OCI-LY7 (cell line): Measurements from ENCODE around the gene NDUFA12. TPM values are rescaled to one million over a fixed set of nuclear protein-coding genes. Genes with fewer than 3 reads are reported as not detected.

Experiments
- BruUV-seq: library from RNA; stranded (reverse); fragments of 400-500 nt; replicated peaks from 2 replicates; lab custom pipeline; 2021; lab: Mats Ljungman, UMichigan
- CTCF ChIA-PET: fragments of 300-600 bp; sonication (Branson Sonifier 250); formaldehyde crosslinking; loops from one replicate; lab custom pipeline; 2022; ENCODE audit warnings: antibody characterized with exemption; ENCODE audit not compliant: unreplicated experiment; lab: Charles Lee
- POLR2A ChIA-PET: fragments of 300-600 bp; sonication (Branson Sonifier 250); formaldehyde crosslinking; loops from one replicate; lab custom pipeline; 2022; ENCODE audit warnings: antibody characterized with exemption; lab: Charles Lee
- DNase-seq: peaks from one replicate; pipeline ENCODE4 v3.0.0-alpha.2; 2015; ENCODE audit warnings: low spot score
- H2AFZ ChIP-seq: fragments of 200-600 bp; sonication (generic), shearing (Covaris generic); 2 replicates; pipeline ENCODE4 v1.6.1; 2014; ENCODE audit warnings: mild to moderate bottlenecking, antibody characterized with exemption, low read length, moderate library complexity
- H3K27ac ChIP-seq: fragments of 200-600 bp; sonication (generic); 2 replicates; pipeline ENCODE4 v1.5.1; 2014; ENCODE audit warnings: mixed run types, low read depth, mild to moderate bottlenecking, moderate library complexity, low read length, inconsistent platforms; ENCODE audit not compliant: poor library complexity, severe bottlenecking
- H3K36me3 ChIP-seq: fragments of 200-600 bp; sonication (generic); 2 replicates; pipeline ENCODE4 v1.6.1; 2014; ENCODE audit warnings: mild to moderate bottlenecking, antibody characterized with exemption, low read length, moderate library complexity, mixed read lengths; ENCODE audit not compliant: insufficient read depth
- H3K4me1 ChIP-seq: fragments of 200-600 bp; sonication (generic); 2 replicates; pipeline ENCODE4 v1.5.1; 2014; ENCODE audit warnings: mild to moderate bottlenecking, low read length; ENCODE audit not compliant: insufficient read depth, poor library complexity, severe bottlenecking
- H3K4me2 ChIP-seq: fragments of 200-600 bp; sonication (generic); 2 replicates; pipeline ENCODE4 v1.6.1; 2014; ENCODE audit warnings: mild to moderate bottlenecking, low read length
- H3K4me3 ChIP-seq: fragments of 200-600 bp; sonication (generic); 2 replicates; pipeline ENCODE4 v1.5.1; 2014; ENCODE audit warnings: mild to moderate bottlenecking, low read depth, low read length; ENCODE audit not compliant: poor library complexity, severe bottlenecking
- H3K79me2 ChIP-seq: fragments of 200-600 bp; sonication (generic); 2 replicates; pipeline ENCODE4 v1.6.1; 2016; ENCODE audit warnings: low read depth, mild to moderate bottlenecking, low read length, moderate library complexity, mixed read lengths; ENCODE audit not compliant: insufficient read depth
- H3K9me2 ChIP-seq: fragments of 200-600 bp; sonication (generic); 2 replicates; pipeline ENCODE4 v1.6.1; 2016; ENCODE audit warnings: mild to moderate bottlenecking, low read length, mixed read lengths; ENCODE audit not compliant: insufficient read depth
- H3K9me3 ChIP-seq: fragments of 200-600 bp; sonication (generic); 2 replicates; pipeline ENCODE4 v1.6.1; 2014; ENCODE audit warnings: mild to moderate bottlenecking, mixed run types, low read length, mixed read lengths
- H4K20me1 ChIP-seq: fragments of 200-600 bp; sonication (generic); 2 replicates; pipeline ENCODE4 v1.6.1; 2014; ENCODE audit warnings: mild to moderate bottlenecking, antibody characterized with exemption, low read length, moderate library complexity, mixed read lengths; ENCODE audit not compliant: insufficient read depth
- EZH2phosphoT487 ChIP-seq: fragments of 200-600 bp; sonication (generic); IDR thresholded peaks from 2 replicates; pipeline ENCODE4 v1.6.1; 2018; ENCODE audit warnings: low read depth, borderline replicate concordance, mild to moderate bottlenecking, mixed run types, antibody characterized with exemption, low read length, moderate library complexity, mixed read lengths
- intact Hi-C: fragments of 100-400 bp; cut with micrococcal nuclease; formaldehyde crosslinking; loops from one replicate; pipeline ENCODE4 v1.10.0; 2022; ENCODE audit not compliant: unreplicated experiment
- total RNA-seq, 2 experiments: library from RNA; depleted of rRNA in 1 of 2; stranded (reverse); fragments of >200 nt in 1 of 2; shearing (Covaris generic) in 1 of 2; gene quantifications; 2 replicates each; pipeline ENCODE4 v1.2.3, GENCODE V29; 2014 to 2022
- TF ChIP-seq, protein P1 (sequence below): fragments of 200-600 bp; sonication (generic); conservative IDR thresholded peaks from 2 replicates; pipeline ENCODE4 v1.5.1; 2014; ENCODE audit warnings: mild to moderate bottlenecking, antibody characterized with exemption, low read length, moderate library complexity, mixed read lengths

The NDUFA12 gene
- total RNA-seq, 2 experiments from 2014 or later = 127 to 147 TPM

DNA sequence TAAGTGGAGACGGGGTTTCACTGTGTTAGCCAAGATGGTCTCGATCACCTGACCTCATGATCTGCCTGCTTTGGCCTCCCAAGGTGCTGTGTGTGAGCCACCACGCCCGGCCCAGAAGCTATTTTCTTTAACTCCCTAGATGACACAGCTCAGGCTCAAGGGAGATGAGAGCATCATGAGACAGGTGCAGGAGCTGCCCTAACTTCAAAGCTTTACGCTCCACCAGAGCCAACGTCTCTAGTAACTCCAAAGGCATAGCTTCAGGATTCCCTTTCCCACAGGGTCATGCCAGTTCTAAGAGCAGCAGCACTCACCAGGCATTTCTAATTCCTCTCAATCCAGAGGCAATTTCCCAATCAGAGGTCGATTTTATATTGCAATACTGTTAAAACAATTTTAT, 21.0 kb downstream of the NDUFA12 start:
- CTCF ChIA-PET = interaction anchor here (1.0 kb wide), 1 partner anchor 9 kb away, joined by 3 read pairs; no protein-coding TSS in a partner anchor
- Histone ChIP-seq H3K27ac (no peak overlapping the region), H3K4me3 (no peak overlapping the region), H3K4me2 (no peak overlapping the region), H3K9me3 (no peaks in the 10 kb centered on the region), H4K20me1 (no peaks in the 10 kb centered on the region), H3K4me1 (peaks cover under 1% of the 10 kb centered on the region), H3K9me2 (no peaks in the 10 kb centered on the region), H2AFZ (no peak overlapping the region), H3K79me2 (peaks cover 4% of the 10 kb centered on the region; the same call in 1 of the 2 replicates), H3K36me3 (peaks cover 26% of the 10 kb centered on the region)
- POLR2A ChIA-PET = interaction anchor here (0.8 to 2.3 kb wide), 6 partner anchors 8 to 412 kb away, joined by 3 to 13 read pairs (median 5); no protein-coding TSS in a partner anchor
- DNase-seq = no peak
- intact Hi-C loops = loop anchor here (5.0 kb wide), 1 partner anchor 165 kb away; no protein-coding TSS in a partner anchor
- BruUV-seq = no TSS peak
- no peak for TF ChIP-seq EZH2phosphoT487
- TF ChIP-seq, protein P1, sequence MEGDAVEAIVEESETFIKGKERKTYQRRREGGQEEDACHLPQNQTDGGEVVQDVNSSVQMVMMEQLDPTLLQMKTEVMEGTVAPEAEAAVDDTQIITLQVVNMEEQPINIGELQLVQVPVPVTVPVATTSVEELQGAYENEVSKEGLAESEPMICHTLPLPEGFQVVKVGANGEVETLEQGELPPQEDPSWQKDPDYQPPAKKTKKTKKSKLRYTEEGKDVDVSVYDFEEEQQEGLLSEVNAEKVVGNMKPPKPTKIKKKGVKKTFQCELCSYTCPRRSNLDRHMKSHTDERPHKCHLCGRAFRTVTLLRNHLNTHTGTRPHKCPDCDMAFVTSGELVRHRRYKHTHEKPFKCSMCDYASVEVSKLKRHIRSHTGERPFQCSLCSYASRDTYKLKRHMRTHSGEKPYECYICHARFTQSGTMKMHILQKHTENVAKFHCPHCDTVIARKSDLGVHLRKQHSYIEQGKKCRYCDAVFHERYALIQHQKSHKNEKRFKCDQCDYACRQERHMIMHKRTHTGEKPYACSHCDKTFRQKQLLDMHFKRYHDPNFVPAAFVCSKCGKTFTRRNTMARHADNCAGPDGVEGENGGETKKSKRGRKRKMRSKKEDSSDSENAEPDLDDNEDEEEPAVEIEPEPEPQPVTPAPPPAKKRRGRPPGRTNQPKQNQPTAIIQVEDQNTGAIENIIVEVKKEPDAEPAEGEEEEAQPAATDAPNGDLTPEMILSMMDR = no peak

DNA sequence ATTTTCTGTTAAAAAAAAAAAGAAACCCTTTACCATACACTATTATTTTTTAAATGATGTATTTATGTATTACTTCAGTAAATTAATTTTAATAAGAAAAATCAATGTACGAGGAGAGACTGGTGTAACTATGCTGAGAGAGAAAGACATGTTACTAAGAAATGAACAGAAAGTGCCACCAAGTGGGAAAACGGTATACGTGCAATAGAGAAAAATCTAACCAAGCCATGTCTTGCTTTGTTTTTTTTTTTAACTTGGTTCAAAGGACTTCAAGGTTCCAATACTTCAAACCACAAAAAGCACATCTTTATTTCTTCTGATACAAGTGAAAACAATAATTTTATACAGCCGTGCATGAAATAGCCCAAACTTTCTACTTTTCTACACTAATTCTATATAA, 22.9 kb downstream of the NDUFA12 start:
- ChIA-PET POLR2A (no interaction called here), CTCF (no interaction called here)
- no peak overlapping the region for H3K4me3 ChIP-seq
- intact Hi-C loops = loop anchor here (5.0 kb wide), 1 partner anchor 163 kb away; no protein-coding TSS in a partner anchor
- no peaks in the 10 kb centered on the region for H3K9me3 ChIP-seq
- peaks cover 16% of the 10 kb centered on the region; the same call in 1 of the 2 replicates for H3K79me2 ChIP-seq
- H3K27ac ChIP-seq = no peak overlapping the region
- TF ChIP-seq EZH2phosphoT487 = no peak
- TF ChIP-seq, protein P1 = peak; percentile 76
- H3K4me1 ChIP-seq = no peaks in the 10 kb centered on the region
- peaks cover 33% of the 10 kb centered on the region for H3K36me3 ChIP-seq
- no TSS peak for BruUV-seq
- peak; percentile 34 for DNase-seq
- no peak overlapping the region for H3K4me2 ChIP-seq
- no peaks in the 10 kb centered on the region for H3K9me2 ChIP-seq
- no peaks in the 10 kb centered on the region for H4K20me1 ChIP-seq
- no peak overlapping the region for H2AFZ ChIP-seq

DNA sequence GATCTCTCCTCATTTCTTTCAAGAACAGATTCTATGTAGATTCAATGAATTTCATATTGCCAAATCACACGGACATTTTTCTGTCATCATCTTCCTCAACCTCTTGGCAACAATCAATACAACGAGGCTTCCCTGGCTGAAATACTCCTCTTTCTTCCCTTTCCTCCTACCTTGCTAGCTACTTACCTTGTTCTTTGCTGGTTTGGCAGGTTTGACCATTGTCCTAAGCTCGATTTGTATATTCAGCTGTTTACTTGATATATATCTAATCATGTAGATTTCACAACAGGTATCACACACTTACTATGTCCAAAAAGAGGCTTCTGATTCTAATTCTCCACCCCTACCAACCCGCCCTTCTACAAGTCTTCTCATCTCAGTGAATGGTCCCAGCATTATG, 23.6 kb downstream of the NDUFA12 start:
- no peaks in the 10 kb centered on the region for H3K9me3 ChIP-seq
- H3K9me2 ChIP-seq = no peaks in the 10 kb centered on the region
- H3K27ac ChIP-seq = no peak overlapping the region
- POLR2A ChIA-PET = no interaction called here
- H3K36me3 ChIP-seq = peaks cover 39% of the 10 kb centered on the region
- CTCF ChIA-PET = no interaction called here
- H3K4me1 ChIP-seq = no peaks in the 10 kb centered on the region
- peaks cover 22% of the 10 kb centered on the region; the same call in 1 of the 2 replicates for H3K79me2 ChIP-seq
- no peak overlapping the region for H2AFZ ChIP-seq
- no peak overlapping the region for H3K4me3 ChIP-seq
- intact Hi-C loops = loop anchor here (5.0 kb wide), 1 partner anchor 163 kb away; no protein-coding TSS in a partner anchor
- no peak for DNase-seq
- H3K4me2 ChIP-seq = no peak overlapping the region
- no TSS peak for BruUV-seq
- no peaks in the 10 kb centered on the region for H4K20me1 ChIP-seq
- TF ChIP-seq, protein P1 = no peak
- TF ChIP-seq EZH2phosphoT487 = no peak
